NK-92 (cell line): Measurements from ENCODE around the gene CDK19.
"Not testable (repeated sequence)": the region's sequence is repeated elsewhere in the genome, so short reads cannot be mapped to it uniquely, and the experiment has no call there.

Source experiments
- DNase-seq: peaks from one replicate; lab custom pipeline; 2025; ENCODE audit not compliant: unreplicated experiment; lab: John Stamatoyannopoulos, UW

The CDK19 gene

GRCh38 chr6:110815411-110816409, at the start of gene CDK19:
CDK19 (minus strand) TSS chr6:110815469; CDS start chr6:110815136, 333 bp downstream.
- DNase-seq: peak; percentile 91

GRCh38 chr6:110864824-110865223, 49.6 kb upstream of the CDK19 start:
- no peak for DNase-seq

- no peak for DNase-seq
Measured at GRCh38 chr6:110859335-110859792, 44.1 kb upstream of the CDK19 start.

GRCh38 chr6:110858562-110859214, 43.4 kb upstream of the CDK19 start:
- DNase-seq: no peak

GRCh38 chr6:110858016-110858415, 42.7 kb upstream of the CDK19 start:
- DNase-seq: no peak

- no peak for DNase-seq
Measured at GRCh38 chr6:110856296-110856695, 41.0 kb upstream of the CDK19 start.

GRCh38 chr6:110853754-110854477, 38.6 kb upstream of the CDK19 start:
- DNase-seq: no peak

GRCh38 chr6:110852773-110853172, 37.5 kb upstream of the CDK19 start:
- no peak for DNase-seq

- no peak for DNase-seq
Measured at GRCh38 chr6:110849781-110850180, 34.5 kb upstream of the CDK19 start.

GRCh38 chr6:110841266-110841665, 26.0 kb upstream of the CDK19 start:
- no peak for DNase-seq

- DNase-seq: not testable (repeated sequence)
Measured at GRCh38 chr6:110835751-110836150, 20.5 kb upstream of the CDK19 start.

GRCh38 chr6:110833831-110834230, 18.6 kb upstream of the CDK19 start:
- no peak for DNase-seq

GRCh38 chr6:110831405-110831804, 16.1 kb upstream of the CDK19 start:
- DNase-seq: no peak

- DNase-seq: no peak
Measured at GRCh38 chr6:110828396-110828795, 13.1 kb upstream of the CDK19 start.

GRCh38 chr6:110826236-110827129, 11.2 kb upstream of the CDK19 start:
- no peak for DNase-seq

- DNase-seq: no peak
Measured at GRCh38 chr6:110823146-110823545, 7.9 kb upstream of the CDK19 start.

- no peak for DNase-seq
Measured at GRCh38 chr6:110822249-110822648, 7.0 kb upstream of the CDK19 start.

GRCh38 chr6:110816677-110817076, 1.4 kb upstream of the CDK19 start:
- DNase-seq: no peak

GRCh38 chr6:110815015-110815410, 256 bp downstream of the CDK19 start:
- no peak for DNase-seq
